ENCODE results near the gene SLC39A3.
"Not testable (repeated sequence)": the region's sequence is repeated elsewhere in the genome, so short reads cannot be mapped to it uniquely, and the experiment has no call there.

SLC39A3 gene

DNA sequence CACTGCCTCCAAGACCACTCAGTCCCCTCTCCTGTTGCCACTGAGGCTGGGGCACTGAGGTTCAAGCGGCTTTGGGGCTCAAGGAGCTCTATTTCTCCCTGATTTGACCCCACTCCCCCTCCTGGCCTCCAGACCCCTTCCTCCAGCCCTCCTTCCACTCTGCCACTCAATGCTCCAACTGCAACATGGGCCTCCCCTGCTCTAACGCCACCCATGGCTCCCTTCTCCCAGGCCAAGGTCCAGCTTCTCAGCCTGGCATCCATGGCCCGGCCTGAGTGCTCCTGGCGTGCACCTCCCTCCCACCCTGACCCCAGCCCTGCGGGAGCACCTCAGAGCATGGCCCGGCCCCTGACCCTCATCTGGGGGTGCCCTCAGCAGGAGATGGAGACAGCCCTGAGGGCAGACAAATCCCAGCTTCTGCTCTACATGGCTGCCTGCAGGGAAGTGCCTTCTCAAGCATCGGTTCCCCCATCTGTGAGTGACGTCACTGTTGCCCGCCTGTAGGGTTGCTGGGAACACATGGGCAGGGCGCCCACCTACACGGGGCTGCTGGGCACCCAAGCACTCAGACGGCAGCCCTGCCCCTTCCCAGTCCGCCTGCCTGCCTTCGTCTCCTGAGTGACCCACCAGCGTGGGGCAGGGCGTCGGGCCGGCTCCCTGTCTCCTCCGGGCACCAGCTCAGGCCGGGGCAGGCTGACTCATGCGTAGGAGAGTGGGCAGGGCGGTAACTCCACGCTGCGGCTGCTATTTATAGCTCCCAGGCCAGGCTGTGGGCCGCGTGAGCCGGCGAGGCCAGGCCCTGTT, 17.1 kb downstream of the SLC39A3 start:
- peak; percentile 96 for DNase-seq (ENCODE audit: low spot score)

DNA sequence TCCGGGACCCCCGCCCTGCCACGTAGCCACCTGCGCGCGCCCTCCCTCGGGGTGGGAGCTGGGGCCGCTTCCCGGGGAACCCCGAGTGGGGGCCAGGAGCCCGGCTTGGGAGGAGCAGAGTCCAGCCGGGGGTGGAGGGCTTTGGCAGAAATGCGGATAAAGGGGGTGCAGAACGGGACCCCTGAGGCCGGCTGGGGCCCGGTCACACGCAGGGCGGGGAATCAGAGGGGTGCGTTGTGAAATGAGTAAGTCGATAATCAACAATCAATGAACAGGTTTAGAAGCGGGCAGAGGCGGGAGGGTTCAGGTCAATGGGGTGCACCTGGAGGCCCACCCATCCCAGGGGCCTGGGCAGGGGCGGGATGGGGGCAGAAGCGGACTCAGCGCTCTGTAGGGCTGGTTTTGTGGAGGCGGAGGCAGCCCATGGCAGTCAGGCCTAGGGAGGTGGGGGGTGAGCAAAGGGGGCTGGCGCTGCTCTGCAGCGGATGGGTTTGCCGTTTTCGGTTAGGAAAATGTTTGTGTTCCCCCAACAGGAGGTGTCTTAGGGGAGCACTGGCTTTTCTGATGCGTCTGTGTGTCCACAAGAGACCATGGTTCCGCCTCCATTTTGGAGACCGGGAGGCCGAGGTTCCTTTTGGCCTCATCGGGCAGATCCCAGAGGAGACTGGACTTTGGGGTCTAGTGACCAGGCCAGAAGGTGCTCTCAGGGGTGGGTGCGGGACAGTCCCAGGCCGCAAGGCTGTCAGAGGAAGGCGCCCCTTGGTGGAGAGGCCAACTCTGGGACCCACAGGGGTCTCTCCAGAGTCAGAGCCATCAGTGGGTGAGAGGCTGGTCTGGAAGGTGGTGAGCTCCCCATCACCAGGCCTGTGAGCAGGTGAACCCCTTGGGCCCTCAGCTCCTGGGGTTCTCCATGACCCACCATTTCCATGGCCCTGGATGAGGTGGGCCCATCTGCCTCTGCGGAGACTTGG, 18.0 kb downstream of the SLC39A3 start:
- no peak for DNase-seq (ENCODE audit: low spot score)

DNA sequence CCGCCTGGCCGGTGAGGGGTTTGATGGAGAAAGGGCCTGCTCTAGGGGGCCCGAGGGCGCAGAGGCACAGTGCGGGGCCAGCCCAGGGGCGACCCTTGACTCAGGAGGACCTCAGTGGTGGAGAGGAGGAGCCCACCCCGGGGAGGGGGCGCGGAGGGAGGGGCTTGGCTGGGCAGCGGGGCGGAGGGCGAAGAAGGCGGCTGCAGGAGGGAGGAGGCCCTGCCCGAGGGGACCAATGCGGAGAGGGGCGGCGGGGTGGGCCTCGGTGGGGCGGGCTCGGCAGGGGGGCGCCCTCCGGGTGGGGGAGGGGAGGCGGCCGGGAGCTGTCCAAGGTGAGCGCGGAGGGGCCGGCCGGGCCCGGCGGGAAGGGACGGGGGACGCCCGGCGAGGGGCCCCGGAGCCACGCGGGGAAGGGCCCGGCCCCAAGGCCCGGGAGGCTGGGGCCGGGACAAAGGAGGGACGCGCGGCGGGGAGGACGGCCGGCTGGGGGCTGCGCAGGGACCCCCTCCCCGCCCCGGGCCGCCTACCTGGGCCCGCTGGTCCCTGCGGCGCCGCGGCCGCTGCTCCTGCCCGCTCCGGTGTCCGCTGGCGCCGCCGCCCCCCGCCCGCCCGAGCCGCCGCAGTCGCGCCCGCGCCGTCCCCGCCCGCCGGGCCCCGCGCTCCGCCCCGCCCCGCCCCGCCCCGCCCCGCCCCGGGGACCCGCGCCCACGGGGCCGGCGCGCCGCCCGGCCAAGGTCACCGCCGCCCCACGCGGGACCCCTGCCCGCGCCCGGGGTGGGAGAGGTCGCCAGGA, 18.8 kb downstream of the SLC39A3 start, which contains the start of gene DIRAS1:
DIRAS1 (minus strand) TSS at position 596 of the 793 bp plus-strand sequence. CDS start 3,566 bp downstream, outside the sequence.
- DNase-seq (ENCODE audit: low spot score) = peak; percentile 78

DNA sequence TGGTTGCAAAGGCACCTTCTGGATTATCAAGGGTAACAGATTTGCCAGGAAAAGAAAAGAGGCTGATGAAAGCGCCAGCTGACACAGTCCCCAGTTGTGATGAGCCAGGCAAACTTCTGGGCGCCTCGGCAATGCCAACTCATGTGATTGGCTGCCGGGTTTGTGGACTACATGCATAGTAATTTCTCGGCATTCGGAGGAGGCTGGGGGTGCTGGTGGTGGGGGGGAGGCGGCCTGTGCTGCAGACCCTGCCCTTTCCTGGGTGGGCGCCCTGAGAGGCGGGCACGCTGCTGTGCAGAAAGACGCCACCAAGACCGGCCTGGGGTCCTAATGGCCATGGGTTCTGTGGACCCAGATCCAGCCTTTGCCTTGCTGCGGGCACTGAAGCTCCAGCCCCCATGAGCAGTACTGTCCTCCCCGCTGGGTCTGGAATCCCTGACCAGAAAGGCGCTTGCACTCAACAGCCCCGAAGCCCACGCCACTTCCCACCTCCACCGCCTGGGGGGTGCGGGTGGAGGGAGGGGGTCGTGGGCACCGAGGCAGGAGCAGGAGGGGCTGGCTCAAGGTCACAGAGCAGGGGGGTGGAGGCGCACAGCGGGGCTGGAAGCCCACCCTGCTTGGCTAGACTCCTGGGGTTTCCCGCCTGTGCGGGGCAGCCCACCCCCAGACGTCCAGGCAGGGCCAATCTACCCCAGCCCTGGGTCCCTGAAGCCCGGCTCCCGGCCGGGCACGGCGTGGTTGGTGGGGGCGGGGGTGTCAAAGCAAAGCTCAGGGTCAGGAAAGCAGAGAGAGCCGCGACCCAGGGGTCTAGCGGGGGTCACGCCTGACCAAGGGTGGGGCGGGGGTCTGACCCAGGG, 19.7 kb downstream of the SLC39A3 start:
- peak; percentile 84 for DNase-seq (ENCODE audit: low spot score)

DNA sequence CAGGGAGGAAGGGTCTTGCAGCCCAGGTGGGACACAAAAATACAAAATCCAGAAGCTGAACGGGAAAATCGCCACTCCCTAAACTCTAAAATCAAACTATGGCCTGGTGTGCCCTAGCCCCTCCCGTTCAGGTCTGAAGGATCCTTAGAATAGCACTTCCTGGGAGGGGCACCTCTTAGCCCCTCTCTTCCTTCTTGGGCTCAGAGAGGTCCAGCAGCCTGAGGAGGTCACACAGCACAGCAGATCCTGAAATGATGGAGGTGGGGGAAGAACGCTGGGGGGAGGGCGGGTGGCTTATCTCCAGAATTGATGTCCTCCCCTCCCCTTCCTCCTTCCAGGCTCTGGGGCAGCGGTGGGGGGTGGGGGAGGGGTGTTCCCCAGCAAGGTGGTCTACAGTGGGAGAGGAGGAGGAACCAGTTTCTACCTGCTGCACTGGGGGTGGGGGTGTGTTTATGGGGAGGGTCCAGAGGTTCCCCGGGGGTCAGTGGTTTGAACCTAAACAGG, 20.5 kb downstream of the SLC39A3 start:
- DNase-seq (ENCODE audit: low spot score) = no peak

DNA sequence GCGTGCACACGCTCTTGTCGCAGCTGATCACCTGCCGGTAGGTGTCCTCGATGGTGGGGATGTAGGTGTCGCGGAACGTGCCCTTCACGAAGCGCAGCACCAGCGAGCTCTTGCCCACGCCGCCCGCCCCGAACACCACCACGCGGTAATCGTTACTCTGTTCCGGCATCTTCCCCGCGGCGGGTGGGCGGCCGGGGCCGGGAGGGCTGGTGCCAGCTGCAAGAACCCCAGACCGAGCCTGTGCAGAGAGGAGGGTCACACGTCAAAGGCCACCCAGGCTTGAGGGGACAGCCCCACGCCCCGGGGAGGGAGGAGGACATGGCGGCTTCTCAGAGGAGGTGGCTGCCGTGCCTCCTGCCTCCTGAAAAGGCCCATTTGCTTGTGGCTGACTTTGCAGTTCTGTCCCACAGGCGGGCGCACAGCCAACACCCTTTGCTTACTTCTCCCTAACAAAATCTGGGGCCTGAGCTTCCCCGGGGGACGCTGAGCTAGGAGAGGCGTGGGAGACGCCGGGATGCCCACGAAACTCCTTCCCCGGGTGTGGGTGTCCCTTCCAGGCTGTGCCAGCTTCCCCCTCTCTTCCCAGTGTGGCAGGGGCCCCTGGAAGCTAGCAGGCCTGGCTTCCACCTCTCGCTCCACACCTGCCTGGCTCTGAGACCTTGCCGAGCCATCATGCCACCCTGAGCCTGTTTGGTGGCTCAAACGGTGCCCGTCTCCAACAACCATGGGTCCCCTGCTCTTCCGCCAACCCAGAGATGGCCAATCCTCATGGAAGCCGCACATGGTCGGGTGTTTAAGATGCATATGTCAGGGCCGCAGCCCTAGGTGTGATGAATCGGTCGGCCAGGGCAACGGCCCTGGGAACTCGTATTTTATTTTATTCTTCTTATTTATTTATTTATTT, 21.9 kb downstream of the SLC39A3 start:
- no peak for DNase-seq (ENCODE audit: low spot score)

DNA sequence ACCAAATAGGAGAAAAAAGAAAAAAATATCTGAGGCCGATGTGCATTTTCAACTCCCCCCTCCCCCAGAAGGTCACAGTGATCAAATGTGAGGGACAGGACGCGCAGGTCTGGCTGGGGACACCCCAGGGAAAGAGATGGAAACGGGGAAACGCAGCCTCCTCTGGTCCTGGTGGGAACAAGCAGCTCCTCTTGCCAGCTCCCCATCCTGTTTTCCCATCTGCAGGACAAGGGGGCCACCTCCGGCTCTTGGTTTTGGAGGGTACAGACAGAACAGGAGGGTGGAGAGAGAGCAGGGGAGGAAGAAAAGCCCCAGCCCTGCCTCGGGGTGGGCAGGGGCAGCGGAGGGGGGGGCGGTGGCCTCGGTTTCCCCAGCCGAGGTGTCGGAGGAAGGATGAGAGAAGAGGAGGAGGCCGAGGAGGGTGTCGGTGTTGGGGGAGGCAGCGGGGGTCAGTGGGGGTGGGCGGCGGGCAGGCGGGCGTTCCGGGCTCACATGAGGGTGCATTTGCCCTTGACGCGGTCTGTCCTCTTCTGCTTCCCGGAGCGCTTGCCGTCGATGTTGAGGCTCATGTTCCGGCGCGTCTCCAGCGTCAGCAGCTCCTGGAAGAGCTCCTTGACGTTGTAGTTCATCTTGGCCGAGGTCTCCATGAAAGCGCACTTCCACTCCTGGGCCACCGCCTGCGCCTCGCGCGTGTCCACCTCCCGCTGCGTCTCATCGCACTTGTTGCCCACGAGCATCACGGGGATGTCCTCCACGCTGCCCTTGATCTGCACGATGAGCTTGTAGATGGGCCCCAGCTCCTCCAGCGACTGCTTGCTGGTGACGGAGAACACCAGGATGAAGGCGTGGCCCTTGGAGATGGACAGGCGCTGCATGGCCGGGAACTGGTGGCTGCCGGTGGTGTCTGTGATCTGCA, 22.8 kb downstream of the SLC39A3 start:
- DNase-seq (ENCODE audit: low spot score) = no peak

DNA sequence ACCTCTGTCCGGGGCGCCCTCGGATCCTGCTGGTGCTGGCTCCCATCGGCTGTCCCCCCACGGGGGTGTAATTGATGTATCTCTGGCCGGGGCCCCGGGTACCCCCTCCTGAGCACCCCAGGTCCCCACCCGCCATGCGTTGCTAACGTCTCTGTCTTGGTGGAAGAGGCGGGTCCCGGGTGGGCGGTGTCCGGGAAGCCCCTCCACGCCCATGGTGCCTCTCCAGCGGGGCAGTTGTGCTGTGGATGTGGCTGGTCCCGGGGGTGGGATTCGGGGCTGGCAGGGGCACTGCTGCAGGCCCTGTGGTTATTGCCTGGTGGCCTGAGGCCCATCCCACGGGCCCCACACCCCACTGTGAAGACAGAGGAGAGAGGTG, 23.6 kb downstream of the SLC39A3 start:
- DNase-seq (ENCODE audit: low spot score) = no peak

DNA sequence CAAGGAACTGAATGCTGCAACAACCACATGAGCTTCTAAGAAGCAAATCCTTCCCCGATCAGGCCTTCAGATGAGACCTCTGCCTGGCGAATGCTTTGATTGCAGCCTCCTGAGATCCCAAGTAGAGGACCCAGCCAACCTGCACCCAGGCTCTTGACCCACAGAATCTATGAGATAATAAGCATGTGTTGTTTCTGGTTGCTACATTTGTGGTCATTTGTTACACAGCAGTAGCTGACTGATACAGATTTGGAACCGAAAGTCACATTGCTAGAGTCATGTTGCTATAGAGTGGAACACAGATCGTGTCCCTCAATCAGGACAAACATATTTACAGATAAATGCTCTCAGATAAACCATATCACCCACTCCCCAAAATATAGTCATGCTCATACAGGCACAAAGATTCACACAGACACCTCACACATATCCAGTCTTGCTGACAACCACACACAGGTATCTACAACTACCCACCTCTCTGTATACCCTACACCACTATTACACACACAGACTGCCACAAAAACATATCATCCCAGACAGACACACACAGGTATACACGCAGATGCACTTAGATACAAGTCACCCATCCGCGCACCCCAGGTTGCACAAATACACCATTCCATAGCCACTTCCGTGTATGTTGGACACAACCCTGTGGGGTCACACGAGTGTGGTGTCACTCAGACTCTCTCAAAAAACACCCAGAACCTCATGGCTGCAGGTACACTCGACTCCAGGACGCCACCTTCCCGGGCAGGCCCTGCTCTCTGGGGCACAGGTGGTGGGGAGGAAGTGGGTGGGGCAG, 24.1 kb downstream of the SLC39A3 start:
- DNase-seq (ENCODE audit: low spot score) = no peak

DNA sequence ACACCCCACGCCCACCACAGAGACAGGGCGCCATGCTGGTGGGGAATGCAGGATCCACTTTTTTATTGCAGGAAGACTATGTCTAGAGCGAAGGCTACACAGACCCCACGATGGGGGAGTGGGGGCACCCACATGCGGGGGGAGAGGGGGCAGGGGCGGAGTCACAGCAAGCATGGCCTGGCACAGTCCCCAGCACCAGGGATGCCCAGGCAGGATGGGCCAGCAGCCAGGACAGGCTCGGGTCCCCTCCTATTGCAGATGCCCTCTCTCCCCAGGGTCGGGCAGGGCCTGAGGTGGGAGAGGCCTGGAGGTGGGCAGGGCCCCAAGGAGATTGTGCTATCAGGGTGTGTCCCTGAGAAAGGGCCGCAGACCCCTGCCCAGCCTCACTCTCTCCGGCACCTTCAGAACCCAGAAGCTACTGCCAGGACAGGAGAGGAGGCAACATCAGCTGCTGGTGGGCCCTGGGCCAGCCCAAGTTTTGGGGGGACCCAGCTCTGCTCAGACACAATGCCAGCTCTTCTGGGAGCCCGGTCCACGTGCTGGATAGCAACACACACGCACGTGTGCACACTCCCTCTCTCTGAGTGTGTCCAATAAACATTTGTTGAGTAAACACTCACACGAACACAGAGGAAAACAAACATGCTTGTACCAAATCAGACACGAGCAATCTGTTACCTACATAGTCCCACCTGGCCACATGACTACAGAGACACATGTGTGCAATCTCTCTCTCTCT, 25.1 kb downstream of the SLC39A3 start:
- DNase-seq (ENCODE audit: low spot score) = no peak

DNA sequence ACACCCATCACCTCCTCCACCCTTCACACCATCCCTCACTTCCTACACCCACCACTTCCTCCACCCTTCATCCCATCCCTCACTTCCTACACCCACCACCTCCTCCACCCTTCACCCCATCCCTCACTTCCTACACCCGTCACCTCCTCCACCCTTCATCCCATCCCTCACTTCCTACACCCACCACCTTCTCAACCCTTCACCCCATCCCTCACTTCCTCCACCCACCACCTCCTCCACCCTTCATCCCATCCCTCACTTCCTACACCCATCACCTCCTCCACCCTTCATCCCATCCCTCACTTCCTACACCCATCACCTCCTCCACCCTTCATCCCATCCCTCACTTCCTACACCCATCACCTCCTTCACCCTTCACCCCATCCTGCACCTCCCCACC, 25.7 kb downstream of the SLC39A3 start:
- not testable (repeated sequence) for DNase-seq (ENCODE audit: low spot score)

DNA sequence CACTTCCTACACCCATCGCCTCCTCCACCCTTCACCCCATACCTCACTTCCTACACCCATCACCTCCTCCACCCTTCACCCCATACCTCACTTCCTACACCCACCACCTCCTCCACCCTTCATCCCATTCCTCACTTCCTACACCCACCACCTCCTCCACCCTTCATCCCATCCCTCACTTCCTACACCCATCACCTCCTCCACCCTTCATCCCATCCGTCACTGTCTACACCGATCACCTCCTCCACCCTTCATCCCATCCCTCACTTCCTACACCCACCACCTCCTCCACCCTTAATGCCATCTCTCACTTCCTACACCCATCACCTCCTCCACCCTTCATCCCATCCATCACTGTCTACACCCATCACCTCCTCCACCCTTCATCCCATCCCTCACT, 26.6 kb downstream of the SLC39A3 start:
- DNase-seq (ENCODE audit: low spot score) = not testable (repeated sequence)

DNA sequence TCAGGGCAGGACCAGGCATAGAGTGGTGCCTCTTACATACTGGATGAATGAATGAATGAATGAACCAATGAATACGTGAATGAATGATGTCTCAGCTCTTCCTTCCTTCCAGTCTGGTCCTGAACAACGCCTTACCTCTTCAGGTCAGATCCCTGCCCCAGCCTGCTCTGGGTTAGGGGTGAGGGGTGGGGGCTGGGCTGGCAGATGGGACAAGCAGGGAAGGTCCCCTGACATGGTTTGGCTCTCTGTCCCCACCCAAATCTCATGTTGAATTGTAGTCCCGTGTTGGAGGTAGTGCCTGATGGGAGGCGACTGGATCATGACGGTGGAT, 28.0 kb downstream of the SLC39A3 start:
- no peak for DNase-seq (ENCODE audit: low spot score)

DNA sequence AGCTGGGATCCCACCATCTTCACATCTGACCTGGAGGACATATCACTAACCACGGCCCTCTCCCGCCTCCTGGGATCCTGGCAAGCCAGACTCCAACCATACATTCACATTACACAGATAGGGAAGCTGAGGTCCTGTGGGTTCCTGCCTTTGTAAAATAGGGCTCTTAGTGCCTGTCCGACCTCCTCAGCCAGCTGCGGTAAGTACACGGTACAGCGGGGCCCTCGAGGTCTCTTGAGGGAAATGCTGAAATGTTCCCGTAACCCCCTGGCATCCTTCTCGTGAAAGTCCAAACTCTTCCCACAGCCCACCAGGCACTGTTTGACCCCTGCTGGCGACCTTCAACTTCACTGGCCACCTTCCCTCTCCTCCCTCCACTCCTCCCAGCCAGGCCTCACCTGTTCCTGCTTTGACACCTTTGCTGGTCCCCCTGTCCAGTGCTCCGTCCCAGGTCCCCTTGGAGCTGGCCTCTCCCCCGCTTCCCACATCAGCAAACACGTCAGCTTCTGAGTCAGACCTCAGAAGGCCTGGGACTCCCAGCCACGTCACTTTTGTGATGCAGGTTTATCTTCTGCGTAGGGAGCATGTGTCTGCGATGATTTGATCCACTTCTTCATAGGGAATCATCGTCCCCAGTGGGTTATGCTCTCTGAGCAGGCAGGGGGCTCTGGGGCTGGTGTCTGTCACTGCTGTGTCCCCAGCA, 28.5 kb downstream of the SLC39A3 start:
- DNase-seq (ENCODE audit: low spot score) = no peak

DNA sequence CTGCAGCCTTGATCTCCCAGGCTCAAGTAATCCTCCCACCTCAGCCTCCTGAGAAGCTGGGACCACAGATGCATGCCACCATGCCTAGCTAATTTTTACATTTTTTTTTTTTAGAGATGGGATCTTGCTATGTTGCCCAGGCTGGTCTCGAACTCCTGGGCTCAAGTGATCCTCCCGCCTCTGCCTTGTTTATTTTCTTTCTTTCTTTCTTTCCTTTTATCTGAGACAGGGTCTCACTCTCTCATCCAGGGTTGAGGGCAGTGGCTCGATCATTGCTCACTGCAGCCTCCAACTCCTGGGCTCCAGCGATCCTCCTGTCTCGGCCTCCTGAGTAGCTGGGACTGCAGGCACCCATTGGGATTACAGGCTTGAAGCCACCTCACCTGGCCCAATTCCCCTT, 33.6 kb downstream of the SLC39A3 start:
- DNase-seq (ENCODE audit: low spot score) = no peak

DNA sequence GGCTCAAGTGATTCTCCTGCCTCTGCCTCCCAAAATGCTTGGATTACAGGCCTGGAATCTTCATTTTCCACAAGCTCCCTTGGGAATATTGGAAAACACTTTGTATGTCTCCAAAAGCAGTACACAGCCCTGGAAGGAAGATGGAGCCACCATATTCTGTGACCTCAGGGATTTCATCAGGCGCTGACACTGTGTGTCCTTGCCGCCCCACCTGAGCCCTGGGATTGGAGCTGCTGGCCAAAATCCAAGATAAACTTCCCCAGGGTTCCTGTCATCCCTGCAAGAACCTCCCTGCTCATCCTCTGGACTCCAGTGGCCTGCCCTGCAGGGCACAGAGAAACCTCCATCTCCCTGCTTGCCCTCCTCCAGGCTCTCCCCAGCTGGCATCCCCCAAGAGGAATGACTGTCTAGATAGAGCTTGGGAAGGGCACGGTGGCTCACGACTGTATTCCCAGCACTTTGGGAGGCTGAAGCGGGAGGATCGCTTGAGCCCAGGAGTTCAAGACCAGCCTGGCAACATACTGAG, 36.1 kb downstream of the SLC39A3 start:
- no peak for DNase-seq (ENCODE audit: low spot score)

DNA sequence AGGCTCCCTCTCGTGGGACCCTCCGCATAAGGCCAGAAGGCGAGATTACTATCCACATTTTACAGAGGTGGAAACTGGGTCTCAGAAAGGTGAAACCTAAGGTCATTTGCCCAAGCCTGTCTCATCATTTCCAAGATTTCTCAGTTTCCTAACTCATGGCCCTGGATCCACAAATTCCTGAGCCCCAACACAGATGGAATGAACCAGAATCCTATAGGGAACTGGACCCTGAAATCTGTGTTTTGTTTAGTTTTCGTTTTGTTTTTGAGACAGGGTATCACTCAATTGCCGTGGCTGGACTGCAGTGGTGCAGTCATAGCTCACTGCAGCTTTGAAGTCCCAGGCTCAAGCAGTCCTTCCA, 36.8 kb downstream of the SLC39A3 start:
- no peak for DNase-seq (ENCODE audit: low spot score)

All from GM03348 (cell line).